ENCODE results near the gene OMG. TPM values are rescaled to one million over a fixed set of nuclear protein-coding genes. Genes with fewer than 3 reads are reported as not detected.

The OMG gene
- total and polyA plus RNA-seq, 2 donors (not counting 1 experiment from before 2014, with no cell fraction given): 0.39 to 1.7 TPM

DNA sequence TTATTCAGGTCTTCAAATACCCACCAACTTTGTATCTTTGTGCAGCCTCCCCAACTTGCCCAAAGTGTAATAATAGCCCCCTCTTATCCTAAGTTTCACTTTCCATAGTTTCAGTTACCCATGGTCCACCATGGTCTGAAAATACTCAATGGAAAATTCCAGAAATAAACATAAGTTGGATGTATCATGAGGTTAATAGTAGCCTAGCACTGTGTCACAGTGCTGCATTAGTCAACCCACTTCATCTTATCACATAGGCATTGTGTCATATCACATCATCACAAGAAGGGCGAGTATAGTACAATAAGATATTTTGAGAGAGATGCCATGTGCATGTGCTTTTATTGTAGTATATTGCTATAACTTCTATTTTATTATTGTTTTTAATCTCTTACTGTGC is 21.9 kb downstream of the OMG start:
- Histone ChIP-seq H3K79me2 (ENCODE audit: control insufficient read depth, insufficient read depth, low read length) (no peaks in the 10 kb centered on the region), H3K9me3 (ENCODE audit: control extremely low read depth in 1 of 3, control insufficient read depth in 2 of 3, insufficient read depth in 1 of 3, low read length in 2 of 3) (no peaks in the 10 kb centered on the region), H2AFZ (ENCODE audit: insufficient read depth, low read depth, low read length, poor library complexity, severe bottlenecking) (no peak overlapping the region), H3K9ac (ENCODE audit: low read length) (no peak overlapping the region), H3K4me2 (replicated peaks; ENCODE audit: low read depth, low read length, poor library complexity, severe bottlenecking) (no peak overlapping the region), H3K27ac (ENCODE audit: low read length in 2 of 2) (no peak overlapping the region), H3K4me3 (ENCODE audit: control extremely low read depth in 1 of 5, extremely low read depth in 1 of 5, insufficient read depth in 1 of 5, low read depth in 2 of 5, low read length in 4 of 5) (no peak overlapping the region), H3K27me3 (replicated peaks in 1 of 4; ENCODE audit: control extremely low read depth in 1 of 4, control insufficient read depth in 3 of 4, insufficient read depth in 4 of 4, low read length in 3 of 4) (no peaks in the 10 kb centered on the region), H3K4me1 (ENCODE audit: control insufficient read depth in 2 of 2, insufficient read depth in 2 of 2, low read length in 2 of 2) (no peaks in the 10 kb centered on the region), H3K36me3 (replicated peaks in 1 of 2; ENCODE audit: control extremely low read depth in 1 of 2, control insufficient read depth in 1 of 2, extremely low read depth in 1 of 2, insufficient read depth in 2 of 2, low read length in 1 of 2) (no peaks in the 10 kb centered on the region), H4K20me1 (ENCODE audit: control insufficient read depth, insufficient read depth, low read length, poor library complexity, severe bottlenecking) (no peaks in the 10 kb centered on the region)
- no peak overlapping the region for H3K27ac Mint-ChIP-seq
- TF ChIP-seq, protein P1, sequence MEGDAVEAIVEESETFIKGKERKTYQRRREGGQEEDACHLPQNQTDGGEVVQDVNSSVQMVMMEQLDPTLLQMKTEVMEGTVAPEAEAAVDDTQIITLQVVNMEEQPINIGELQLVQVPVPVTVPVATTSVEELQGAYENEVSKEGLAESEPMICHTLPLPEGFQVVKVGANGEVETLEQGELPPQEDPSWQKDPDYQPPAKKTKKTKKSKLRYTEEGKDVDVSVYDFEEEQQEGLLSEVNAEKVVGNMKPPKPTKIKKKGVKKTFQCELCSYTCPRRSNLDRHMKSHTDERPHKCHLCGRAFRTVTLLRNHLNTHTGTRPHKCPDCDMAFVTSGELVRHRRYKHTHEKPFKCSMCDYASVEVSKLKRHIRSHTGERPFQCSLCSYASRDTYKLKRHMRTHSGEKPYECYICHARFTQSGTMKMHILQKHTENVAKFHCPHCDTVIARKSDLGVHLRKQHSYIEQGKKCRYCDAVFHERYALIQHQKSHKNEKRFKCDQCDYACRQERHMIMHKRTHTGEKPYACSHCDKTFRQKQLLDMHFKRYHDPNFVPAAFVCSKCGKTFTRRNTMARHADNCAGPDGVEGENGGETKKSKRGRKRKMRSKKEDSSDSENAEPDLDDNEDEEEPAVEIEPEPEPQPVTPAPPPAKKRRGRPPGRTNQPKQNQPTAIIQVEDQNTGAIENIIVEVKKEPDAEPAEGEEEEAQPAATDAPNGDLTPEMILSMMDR (IDR thresholded peaks at IDR 0.05): no peak
- TF ChIP-seq EZH2 (IDR thresholded peaks at IDR 0.05; ENCODE audit: borderline replicate concordance, insufficient read depth, low read depth, low read length, poor library complexity, severe bottlenecking): no peak
- no peaks in the 10 kb centered on the region for H3K27me3 Mint-ChIP-seq
- no peak for DNase-seq
- no peak overlapping the region for H3K4me3 Mint-ChIP-seq
- intact Hi-C loops (cut with micrococcal nuclease): no loop called here
- ATAC-seq (ENCODE audit: low read depth): no peak
- ChIA-PET CTCF (interaction anchor here (1.2 kb wide), 1 partner anchor 11 kb away, joined by 3 read pairs; no protein-coding TSS in a partner anchor), POLR2A (no interaction called here)
- H3K4me1 Mint-ChIP-seq: no peaks in the 10 kb centered on the region
- H3K9me3 Mint-ChIP-seq (ENCODE audit: insufficient read depth): no peaks in the 10 kb centered on the region
- no CpG with 5 or more reads among the region's 1 CpG for WGBS (ENCODE audit: insufficient coverage)

- no peaks in the 10 kb centered on the region for H3K9me3 ChIP-seq (ENCODE audit: control extremely low read depth in 1 of 3, control insufficient read depth in 2 of 3, insufficient read depth in 1 of 3, low read length in 2 of 3)
- no peak for DNase-seq
- H3K4me3 ChIP-seq (ENCODE audit: control extremely low read depth in 1 of 5, extremely low read depth in 1 of 5, insufficient read depth in 1 of 5, low read depth in 2 of 5, low read length in 4 of 5): no peak overlapping the region
- no peaks in the 10 kb centered on the region for H3K27me3 Mint-ChIP-seq
- H3K27ac Mint-ChIP-seq: no peak overlapping the region
- H3K36me3 ChIP-seq (replicated peaks in 1 of 2; ENCODE audit: control extremely low read depth in 1 of 2, control insufficient read depth in 1 of 2, extremely low read depth in 1 of 2, insufficient read depth in 2 of 2, low read length in 1 of 2): peaks cover 1 to 4% of the 10 kb centered on the region in 2 experiments
- ChIA-PET CTCF (no interaction called here), POLR2A (no interaction called here)
- H3K4me2 ChIP-seq (replicated peaks; ENCODE audit: low read depth, low read length, poor library complexity, severe bottlenecking): no peak overlapping the region
- H3K27ac ChIP-seq (ENCODE audit: low read length in 2 of 2): no peak overlapping the region
- ATAC-seq (ENCODE audit: low read depth): no peak
- H3K4me3 Mint-ChIP-seq: no peak overlapping the region
- no peaks in the 10 kb centered on the region for H3K9me3 Mint-ChIP-seq (ENCODE audit: insufficient read depth)
- no peak overlapping the region for H2AFZ ChIP-seq (ENCODE audit: insufficient read depth, low read depth, low read length, poor library complexity, severe bottlenecking)
- H4K20me1 ChIP-seq (ENCODE audit: control insufficient read depth, insufficient read depth, low read length, poor library complexity, severe bottlenecking): no peaks in the 10 kb centered on the region
- 100% methylated on average over 1 of the region's 2 CpGs for WGBS (ENCODE audit: insufficient coverage)
- H3K9ac ChIP-seq (ENCODE audit: low read length): no peak overlapping the region
- no peaks in the 10 kb centered on the region for H3K4me1 ChIP-seq (ENCODE audit: control insufficient read depth in 2 of 2, insufficient read depth in 2 of 2, low read length in 2 of 2)
- TF ChIP-seq, protein P1 (IDR thresholded peaks at IDR 0.05): no peak
- no peak for TF ChIP-seq EZH2 (IDR thresholded peaks at IDR 0.05; ENCODE audit: borderline replicate concordance, insufficient read depth, low read depth, low read length, poor library complexity, severe bottlenecking)
- no peaks in the 10 kb centered on the region for H3K27me3 ChIP-seq (replicated peaks in 1 of 4; ENCODE audit: control extremely low read depth in 1 of 4, control insufficient read depth in 3 of 4, insufficient read depth in 4 of 4, low read length in 3 of 4)
- H3K4me1 Mint-ChIP-seq: no peaks in the 10 kb centered on the region
- intact Hi-C loops (cut with micrococcal nuclease): no loop called here
- H3K79me2 ChIP-seq (ENCODE audit: control insufficient read depth, insufficient read depth, low read length): no peaks in the 10 kb centered on the region
Observed at GRCh38 chr17:31274252-31274651, 22.8 kb downstream of the OMG start.

Measured in B cell (primary cell).